Activated naive CD4-positive, alpha-beta T cell treated with anti-CD3 and anti-CD28 coated beads, Interleukin-2, amount 50 U/mL, for 24 hours (primary cell): Measurements from ENCODE around the gene NKD1.
"Not testable (repeated sequence)": the region's sequence is repeated elsewhere in the genome, so short reads cannot be mapped to it uniquely, and the experiment has no call there.

ENCODE experiments used
- H3K27ac Mint-ChIP-seq: one replicate; pipeline ENCODE4 v1.8.0; 2021; ENCODE audit warnings: mild to moderate bottlenecking, mixed read lengths
- H3K27me3 Mint-ChIP-seq: one replicate; pipeline ENCODE4 v1.8.0; 2021; ENCODE audit warnings: mixed read lengths
- H3K36me3 Mint-ChIP-seq: one replicate; pipeline ENCODE4 v1.8.0; 2021; ENCODE audit warnings: mixed read lengths
- H3K4me1 Mint-ChIP-seq: one replicate; pipeline ENCODE4 v1.8.0; 2021; ENCODE audit warnings: mixed read lengths
- H3K4me3 Mint-ChIP-seq: one replicate; pipeline ENCODE4 v1.8.0; 2021; ENCODE audit warnings: mild to moderate bottlenecking, mixed read lengths
- H3K9me3 Mint-ChIP-seq: one replicate; pipeline ENCODE4 v1.8.0; 2021; ENCODE audit warnings: mixed read lengths

Gene NKD1, protein sequence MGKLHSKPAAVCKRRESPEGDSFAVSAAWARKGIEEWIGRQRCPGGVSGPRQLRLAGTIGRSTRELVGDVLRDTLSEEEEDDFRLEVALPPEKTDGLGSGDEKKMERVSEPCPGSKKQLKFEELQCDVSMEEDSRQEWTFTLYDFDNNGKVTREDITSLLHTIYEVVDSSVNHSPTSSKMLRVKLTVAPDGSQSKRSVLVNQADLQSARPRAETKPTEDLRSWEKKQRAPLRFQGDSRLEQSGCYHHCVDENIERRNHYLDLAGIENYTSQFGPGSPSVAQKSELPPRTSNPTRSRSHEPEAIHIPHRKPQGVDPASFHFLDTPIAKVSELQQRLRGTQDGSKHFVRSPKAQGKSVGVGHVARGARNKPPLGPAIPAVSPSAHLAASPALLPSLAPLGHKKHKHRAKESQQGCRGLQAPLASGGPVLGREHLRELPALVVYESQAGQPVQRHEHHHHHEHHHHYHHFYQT

DNA sequence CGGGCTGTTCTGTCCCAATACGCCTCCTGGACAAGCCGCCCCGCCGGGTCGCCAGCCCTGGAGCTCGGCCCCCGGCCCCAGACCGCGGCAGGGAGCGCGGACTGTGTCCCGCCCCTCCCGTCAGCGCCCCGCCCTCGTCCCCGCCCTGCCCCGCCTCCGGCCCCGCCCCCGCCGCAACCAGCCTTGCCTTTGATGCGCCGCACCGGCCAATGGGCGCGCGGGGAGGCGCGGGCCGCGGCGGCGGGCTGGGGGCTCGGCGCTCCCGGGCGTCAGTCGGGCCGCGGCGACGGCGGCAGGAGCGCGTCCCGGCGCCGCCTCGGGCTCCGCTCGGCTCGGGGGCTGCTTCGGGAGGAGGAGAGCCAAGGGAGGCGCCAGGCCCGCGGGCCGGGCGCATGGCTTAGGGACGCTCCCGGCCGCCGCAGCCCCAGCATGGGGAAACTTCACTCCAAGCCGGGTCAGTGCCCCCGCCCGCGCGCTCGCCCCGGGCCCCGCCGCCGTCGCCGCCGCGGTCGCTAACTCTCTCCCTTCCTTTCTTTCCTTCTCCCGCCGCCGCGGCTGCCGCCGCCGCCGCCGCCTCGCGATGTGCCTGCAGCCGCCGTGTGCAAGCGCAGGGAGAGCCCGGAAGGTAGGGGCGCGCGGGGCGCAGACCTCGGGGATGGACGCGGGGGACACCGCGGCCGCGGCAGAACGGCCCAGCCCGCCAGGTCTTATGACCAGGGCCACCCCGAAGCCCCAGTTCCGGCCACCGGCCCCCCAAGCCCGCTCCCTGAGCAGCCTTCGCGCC is at the start of gene NKD1:
TSS of gene NKD1 (plus strand) at position 272 of the 784 bp plus-strand sequence. CDS start at position 430, 158 bp downstream.
- H3K36me3 Mint-ChIP-seq: no peaks in the 10 kb centered on the region
- H3K27ac Mint-ChIP-seq: peak within 1 kb of the TSS; percentile 70
- no peaks in the 10 kb centered on the region for H3K27me3 Mint-ChIP-seq
- H3K9me3 Mint-ChIP-seq: no peaks in the 10 kb centered on the region
- H3K4me3 Mint-ChIP-seq: peak within 1 kb of the TSS; percentile 90
- H3K4me1 Mint-ChIP-seq: peaks cover 36% of the 10 kb centered on the region

DNA sequence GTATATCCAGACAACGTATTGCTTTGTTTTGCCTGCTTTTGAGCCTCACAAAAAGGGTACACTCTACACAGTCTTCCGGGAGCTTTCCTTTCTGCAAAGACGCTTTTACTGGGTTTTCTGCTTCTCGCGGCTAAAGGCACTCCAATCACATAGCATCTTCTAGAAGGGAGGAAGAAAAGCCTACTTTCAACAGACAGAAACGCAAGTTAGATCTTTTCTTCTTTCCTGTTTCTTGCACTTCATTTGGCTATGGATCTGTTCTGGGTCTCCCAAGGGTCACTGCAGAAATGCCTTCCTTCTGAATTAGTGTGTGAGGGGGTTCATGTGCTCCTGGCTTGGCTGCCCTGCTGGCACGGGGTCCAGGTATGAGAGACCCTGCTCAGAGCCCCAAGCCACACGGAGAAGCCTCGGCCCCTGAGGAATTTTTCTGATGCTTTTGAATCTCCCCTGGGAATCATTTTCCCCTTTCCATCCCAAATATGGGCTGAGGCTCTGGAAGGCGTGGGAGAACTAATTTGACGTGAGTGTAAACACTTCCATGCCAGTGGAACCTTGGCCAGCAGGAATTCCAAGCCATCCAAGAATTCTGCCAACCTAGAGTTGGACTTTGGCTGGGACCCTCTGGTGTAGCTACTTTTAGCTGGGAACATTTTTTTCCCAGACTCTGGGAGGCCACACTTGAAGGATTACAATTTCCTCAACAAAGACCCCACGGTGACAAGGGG is 49.6 kb upstream of the NKD1 start:
- Mint-ChIP-seq H3K36me3 (no peaks in the 10 kb centered on the region), H3K27ac (no peak overlapping the region), H3K9me3 (no peaks in the 10 kb centered on the region), H3K27me3 (no peaks in the 10 kb centered on the region), H3K4me3 (no peak overlapping the region), H3K4me1 (no peaks in the 10 kb centered on the region)

DNA sequence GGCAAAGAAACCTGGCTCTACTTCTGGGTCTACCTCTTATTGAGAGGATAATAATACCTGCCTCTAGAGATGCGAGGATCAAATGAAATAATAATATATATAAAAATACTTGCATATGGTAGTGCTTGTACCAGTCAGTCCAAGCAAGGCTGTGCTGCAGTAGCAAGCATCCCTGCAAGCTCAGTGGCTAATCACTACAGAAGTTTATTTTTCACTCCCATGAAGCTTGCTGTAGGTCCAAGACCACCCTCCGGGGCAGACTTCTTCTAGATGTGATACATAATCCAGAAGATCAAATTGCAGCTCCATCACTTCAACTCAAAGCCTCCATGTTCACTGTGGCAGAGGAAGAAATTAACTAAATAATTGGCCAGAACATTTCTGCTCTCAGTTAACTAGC is 48.9 kb upstream of the NKD1 start:
- Mint-ChIP-seq H3K36me3 (no peaks in the 10 kb centered on the region), H3K27me3 (no peaks in the 10 kb centered on the region), H3K4me1 (no peaks in the 10 kb centered on the region), H3K4me3 (no peak overlapping the region), H3K9me3 (no peaks in the 10 kb centered on the region), H3K27ac (no peak overlapping the region)

DNA sequence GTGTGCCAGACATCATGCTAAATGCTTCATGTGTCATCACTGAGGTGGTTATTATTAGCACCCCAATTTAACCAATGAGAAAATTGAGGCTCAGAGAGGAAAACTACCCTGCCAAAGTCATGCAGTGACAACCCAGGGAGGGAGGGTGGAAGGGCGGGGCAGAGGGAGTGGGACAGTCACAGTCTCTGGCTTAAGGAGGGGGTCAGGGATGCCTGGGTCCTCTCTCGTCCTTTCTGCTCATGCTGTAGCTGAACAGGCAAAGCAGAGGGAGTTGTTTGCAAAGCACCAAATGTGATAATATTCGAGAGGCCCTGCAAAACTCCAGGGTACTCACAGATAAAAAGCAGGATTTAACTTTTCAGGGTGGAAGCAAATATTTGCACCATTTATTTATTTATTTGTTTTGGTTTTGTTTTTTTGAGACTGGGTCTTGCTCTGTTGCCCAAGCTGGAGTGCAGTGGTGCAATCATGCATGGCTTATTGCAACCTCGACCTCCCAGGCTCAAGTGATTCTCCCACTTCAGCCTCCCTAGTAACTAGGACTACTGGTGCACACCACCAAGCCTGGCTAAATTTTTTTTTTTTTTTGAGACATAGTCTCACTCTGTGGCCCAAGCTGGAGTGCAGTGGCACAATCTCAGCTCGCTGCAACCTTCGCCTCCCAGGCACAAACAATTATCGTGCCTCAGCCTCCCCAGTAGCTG is 47.9 kb upstream of the NKD1 start:
- no peak overlapping the region for H3K27ac Mint-ChIP-seq
- no peaks in the 10 kb centered on the region for H3K9me3 Mint-ChIP-seq
- no peaks in the 10 kb centered on the region for H3K4me1 Mint-ChIP-seq
- no peaks in the 10 kb centered on the region for H3K27me3 Mint-ChIP-seq
- no peak overlapping the region for H3K4me3 Mint-ChIP-seq
- H3K36me3 Mint-ChIP-seq: no peaks in the 10 kb centered on the region

DNA sequence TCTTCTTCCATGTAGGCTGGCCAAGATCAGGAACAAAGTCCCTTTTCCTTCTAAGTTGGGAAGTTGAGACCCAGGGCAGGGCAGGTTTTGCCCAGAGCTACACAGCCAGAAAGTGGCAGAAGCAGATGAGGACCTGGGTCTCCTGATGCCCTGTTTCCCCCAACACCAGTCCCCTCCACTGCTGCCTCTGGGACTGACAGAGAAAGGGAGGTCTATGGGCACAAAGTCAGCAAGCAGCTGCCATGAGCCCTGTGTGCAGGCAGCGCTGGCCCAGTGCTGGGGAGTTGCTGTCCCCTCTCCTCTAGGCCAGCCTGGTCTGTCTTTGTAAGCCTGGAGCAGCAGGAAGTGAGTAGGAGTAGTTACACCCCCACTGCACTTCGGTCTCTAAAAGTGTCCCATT is 46.9 kb upstream of the NKD1 start:
- Mint-ChIP-seq H3K4me3 (no peak overlapping the region), H3K9me3 (no peaks in the 10 kb centered on the region), H3K4me1 (no peaks in the 10 kb centered on the region), H3K27me3 (no peaks in the 10 kb centered on the region), H3K27ac (no peak overlapping the region), H3K36me3 (no peaks in the 10 kb centered on the region)

DNA sequence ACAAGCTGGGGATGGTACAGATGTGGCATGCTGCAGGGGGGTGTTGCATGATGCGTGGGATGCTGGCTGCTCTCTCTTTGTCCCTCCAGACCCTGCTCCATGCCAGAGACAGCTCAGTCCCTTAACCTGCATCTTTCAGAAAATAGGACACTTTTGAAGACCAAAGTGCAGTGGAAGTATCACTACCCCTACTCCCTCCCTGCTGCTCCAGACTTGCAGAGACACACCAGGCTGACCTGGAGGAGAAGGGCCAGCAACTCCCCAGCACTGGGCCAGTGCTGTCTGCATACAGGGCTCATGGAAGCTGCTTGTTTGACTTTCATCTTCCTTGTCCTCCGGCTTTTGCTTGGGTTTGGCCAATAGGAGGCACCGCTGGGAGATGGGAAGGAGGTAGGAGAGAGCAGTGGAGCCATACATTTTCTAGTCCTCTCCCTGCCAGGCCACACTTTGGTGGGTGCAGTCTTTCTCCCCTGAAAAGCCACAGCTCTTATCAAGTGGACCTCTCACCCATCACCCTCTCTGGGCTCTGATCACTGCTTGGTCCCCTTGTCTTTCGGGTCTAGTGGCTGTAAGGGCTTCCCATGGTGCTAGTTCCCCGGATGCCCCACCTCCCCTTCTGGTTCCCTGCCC is 46.1 kb upstream of the NKD1 start:
- H3K9me3 Mint-ChIP-seq: no peaks in the 10 kb centered on the region
- H3K36me3 Mint-ChIP-seq: no peaks in the 10 kb centered on the region
- H3K4me3 Mint-ChIP-seq: no peak overlapping the region
- no peak overlapping the region for H3K27ac Mint-ChIP-seq
- no peaks in the 10 kb centered on the region for H3K27me3 Mint-ChIP-seq
- no peaks in the 10 kb centered on the region for H3K4me1 Mint-ChIP-seq

DNA sequence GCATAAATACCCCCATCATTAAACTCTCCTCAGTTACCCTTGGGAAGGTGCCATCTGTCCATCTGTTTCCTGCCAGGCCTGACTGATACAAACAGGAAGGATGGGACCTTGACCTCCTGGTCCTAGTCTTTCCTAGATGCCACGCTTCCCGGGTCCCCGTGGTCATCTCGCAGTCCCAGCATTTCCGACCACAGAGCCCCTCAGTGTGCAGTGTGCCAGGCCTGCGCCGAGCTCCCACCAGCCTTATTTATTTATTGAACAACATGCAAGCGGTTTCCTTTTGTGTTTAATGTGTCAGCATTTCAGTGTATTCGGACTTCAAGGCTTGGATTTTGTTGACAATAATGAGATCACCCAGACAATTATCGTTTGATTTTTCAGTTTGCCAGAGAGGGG is 45.6 kb upstream of the NKD1 start:
- Mint-ChIP-seq H3K9me3 (no peaks in the 10 kb centered on the region), H3K27me3 (no peaks in the 10 kb centered on the region)

DNA sequence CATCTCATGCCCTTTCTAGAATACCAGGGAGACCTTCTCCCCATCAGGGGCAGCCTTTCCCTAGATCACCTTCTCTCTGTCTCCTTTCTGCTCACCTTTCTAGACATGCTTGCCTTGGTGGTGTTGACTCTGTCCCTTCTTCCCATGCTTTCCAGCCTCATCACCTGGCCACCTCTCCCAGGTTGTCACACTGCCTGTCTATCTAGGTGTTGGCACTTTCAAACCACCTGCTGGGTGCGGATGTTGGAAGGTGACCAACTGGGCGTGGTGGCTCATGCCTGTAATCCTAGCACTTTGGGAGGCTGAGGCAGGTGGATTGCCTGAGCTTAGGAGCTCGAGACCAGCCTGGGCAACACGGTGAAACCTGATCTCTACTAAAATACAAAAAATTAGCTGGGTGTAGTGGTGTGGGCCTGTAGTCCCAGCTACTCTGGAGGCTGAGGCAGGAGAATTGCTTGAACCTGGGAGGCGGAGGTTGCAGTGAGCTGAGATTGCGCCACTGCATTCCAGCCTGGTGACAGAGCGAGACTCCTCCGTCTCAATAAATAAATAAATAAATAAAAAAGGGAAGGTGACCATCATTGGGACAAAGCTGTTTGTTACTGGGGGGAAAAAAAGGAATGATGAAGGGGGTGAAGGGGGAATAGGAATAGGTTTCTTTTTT is 44.2 kb upstream of the NKD1 start:
- H3K9me3 Mint-ChIP-seq, H3K36me3 Mint-ChIP-seq, H3K4me3 Mint-ChIP-seq, H3K27me3 Mint-ChIP-seq, H3K4me1 Mint-ChIP-seq: not testable (repeated sequence)
- peak overlapping the region; percentile 9 for H3K27ac Mint-ChIP-seq

More for the DNA sequence above, 45.6 kb upstream of the NKD1 start:
- Mint-ChIP-seq H3K27ac (no peak overlapping the region), H3K36me3 (no peaks in the 10 kb centered on the region), H3K4me3 (no peak overlapping the region), H3K4me1 (no peaks in the 10 kb centered on the region)

DNA sequence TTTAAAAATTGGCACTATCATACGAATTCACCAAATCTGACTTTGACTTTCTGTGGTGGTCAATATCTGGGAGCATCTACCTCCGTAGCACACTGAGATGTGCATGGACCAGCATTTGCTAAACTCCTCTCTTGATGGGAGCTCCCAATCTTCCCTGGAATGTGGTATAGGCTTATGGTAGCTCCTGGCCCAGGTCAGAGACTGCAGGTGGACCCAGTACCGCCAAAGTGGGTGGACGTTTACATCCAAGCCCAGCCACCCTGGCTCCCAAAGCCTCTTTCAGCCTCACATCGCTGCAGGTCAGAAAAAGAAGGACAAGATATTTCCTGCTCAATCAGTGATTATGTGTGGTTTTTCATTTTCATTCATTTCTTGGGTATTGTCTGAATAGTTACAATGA is 43.1 kb upstream of the NKD1 start:
- Mint-ChIP-seq H3K4me1 (no peaks in the 10 kb centered on the region), H3K36me3 (no peaks in the 10 kb centered on the region), H3K27me3 (no peaks in the 10 kb centered on the region), H3K27ac (no peak overlapping the region), H3K9me3 (no peaks in the 10 kb centered on the region), H3K4me3 (no peak overlapping the region)

DNA sequence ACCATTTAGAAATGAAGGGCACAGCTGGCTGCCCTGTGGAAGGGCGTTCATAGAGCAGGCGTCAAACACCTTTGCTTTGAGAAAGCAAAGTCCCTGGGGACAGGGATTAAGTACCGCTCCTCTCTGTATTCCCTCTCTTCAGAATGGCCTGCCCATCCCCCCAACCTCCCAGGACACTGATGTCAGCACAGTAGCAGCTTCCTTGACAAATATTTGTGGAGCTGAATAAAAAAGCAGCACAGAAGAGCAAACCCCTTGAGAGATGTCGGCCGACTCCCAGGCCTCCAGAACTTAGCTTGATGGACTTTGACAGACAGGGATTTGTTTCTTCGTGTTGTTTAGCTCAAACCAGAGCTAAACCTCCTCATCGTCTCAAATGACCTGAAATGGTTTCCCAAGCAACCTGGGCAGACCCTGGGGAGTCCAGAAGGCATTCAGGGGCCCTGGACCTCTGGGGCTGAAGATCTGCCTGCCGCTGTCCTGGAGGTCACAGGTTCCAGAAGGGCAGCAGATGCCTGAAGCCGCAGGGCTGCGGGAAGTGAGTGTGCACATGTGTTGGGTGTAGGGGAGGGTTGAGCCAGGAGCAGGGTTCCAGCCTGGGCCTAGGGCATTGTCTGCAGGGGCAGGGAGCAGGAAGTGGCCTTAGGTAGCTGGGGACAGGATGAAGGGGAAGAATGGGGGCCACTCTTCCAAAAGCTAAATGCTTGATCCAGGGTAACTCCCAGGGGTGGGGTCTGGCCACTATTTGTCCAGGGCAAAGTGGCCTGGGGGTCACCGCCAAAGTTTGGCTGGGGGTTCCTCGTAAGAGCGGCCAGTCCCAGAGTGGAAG is 42.3 kb upstream of the NKD1 start:
- no peaks in the 10 kb centered on the region for H3K27me3 Mint-ChIP-seq
- H3K9me3 Mint-ChIP-seq: no peaks in the 10 kb centered on the region
- no peaks in the 10 kb centered on the region for H3K4me1 Mint-ChIP-seq
- H3K4me3 Mint-ChIP-seq: no peak overlapping the region
- no peak overlapping the region for H3K27ac Mint-ChIP-seq
- no peaks in the 10 kb centered on the region for H3K36me3 Mint-ChIP-seq

DNA sequence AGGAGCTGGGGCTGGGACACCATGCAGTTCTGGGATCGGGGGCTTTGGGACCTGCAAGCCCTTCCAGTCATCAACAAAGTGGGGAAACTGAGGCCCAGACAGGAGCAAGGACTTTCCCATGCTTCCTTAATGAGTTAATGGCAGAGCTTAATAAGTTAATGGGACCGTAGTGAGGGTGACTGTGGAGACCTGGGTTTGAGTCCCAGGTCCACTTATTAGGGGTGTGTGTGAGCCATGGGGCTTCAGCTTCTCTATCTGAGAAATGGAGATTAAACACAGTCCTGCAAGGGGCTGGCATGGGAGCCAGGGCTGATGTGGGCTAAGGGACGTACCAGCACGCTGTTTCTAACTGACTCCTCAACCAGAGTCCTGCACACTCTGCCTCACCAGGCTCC is 41.7 kb upstream of the NKD1 start:
- no peaks in the 10 kb centered on the region for H3K9me3 Mint-ChIP-seq
- H3K36me3 Mint-ChIP-seq: no peaks in the 10 kb centered on the region
- no peaks in the 10 kb centered on the region for H3K27me3 Mint-ChIP-seq
- no peak overlapping the region for H3K27ac Mint-ChIP-seq
- no peaks in the 10 kb centered on the region for H3K4me1 Mint-ChIP-seq
- H3K4me3 Mint-ChIP-seq: no peak overlapping the region

DNA sequence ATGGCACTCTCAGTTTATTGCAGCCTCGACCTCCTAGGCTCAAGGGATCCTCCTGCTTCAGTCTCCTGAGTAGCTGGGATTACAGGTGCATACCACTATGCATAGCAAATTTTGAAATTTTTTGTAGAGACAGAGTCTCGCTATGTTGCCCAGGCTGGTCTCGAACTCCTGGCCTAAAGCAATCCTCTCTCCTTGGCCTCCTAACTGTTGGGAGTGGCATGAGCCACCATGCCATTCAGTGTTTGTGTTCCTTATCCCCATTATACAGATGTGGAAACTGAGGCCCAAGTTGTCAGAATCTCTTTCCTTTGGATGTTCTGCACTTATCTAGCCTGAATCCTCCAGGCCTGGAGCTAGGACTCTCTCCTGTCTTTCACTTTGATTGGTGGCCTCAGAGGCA is 40.8 kb upstream of the NKD1 start:
- H3K9me3 Mint-ChIP-seq: no peaks in the 10 kb centered on the region
- no peaks in the 10 kb centered on the region for H3K36me3 Mint-ChIP-seq
- H3K27ac Mint-ChIP-seq: no peak overlapping the region
- H3K4me1 Mint-ChIP-seq: no peaks in the 10 kb centered on the region
- no peak overlapping the region for H3K4me3 Mint-ChIP-seq
- H3K27me3 Mint-ChIP-seq: no peaks in the 10 kb centered on the region

DNA sequence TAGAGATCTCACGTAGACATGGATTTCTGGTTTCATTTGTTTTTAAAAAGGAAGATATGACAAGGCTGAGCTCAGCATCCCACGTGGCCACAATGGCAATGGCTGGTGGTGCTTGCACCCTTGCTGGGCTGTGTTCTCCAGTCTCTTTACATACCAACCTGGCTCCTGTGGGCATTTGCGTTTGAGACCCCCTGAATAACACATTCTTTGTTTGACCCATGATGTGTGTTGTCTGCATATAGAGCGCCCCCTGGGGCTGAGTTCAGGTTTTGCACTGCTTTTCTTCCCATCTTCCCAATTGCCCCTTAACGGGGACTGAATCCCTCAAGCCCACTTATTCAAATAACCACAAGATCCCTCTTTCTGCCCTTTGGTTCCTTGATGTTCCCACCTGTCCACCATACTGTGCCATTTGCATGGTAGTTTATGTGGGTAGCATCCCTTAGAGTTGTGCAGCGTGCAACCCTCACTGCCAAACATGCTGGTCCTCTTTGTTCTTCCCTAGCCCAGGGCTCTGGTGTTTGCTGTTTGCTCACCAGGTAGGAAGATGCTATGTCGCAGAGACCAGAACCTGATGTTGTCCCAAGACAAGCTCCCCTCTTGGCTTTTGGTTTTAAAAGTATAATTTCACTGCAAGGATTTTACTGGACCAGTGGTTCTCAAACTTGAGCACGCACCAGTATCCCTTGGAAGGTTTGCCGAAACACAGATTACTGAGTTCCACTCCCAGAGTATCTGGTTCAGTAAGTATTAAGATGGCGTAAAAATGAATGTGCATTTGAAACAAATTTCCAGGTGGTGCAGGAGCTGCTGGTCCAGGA is 38.5 kb upstream of the NKD1 start:
- no peak overlapping the region for H3K27ac Mint-ChIP-seq
- no peaks in the 10 kb centered on the region for H3K27me3 Mint-ChIP-seq
- no peaks in the 10 kb centered on the region for H3K36me3 Mint-ChIP-seq

More for the DNA sequence above, 38.5 kb upstream of the NKD1 start:
- Mint-ChIP-seq H3K4me3 (no peak overlapping the region), H3K9me3 (no peaks in the 10 kb centered on the region), H3K4me1 (no peaks in the 10 kb centered on the region)
